ENCODE measurements around the gene BMPR1A. TPM values are rescaled to one million over a fixed set of nuclear protein-coding genes. Genes with fewer than 3 reads are reported as not detected.

Gene BMPR1A
- total RNA-seq, 3 donors from 2014 or later = 49.8 to 87.2 (median 57.4) TPM

DNA sequence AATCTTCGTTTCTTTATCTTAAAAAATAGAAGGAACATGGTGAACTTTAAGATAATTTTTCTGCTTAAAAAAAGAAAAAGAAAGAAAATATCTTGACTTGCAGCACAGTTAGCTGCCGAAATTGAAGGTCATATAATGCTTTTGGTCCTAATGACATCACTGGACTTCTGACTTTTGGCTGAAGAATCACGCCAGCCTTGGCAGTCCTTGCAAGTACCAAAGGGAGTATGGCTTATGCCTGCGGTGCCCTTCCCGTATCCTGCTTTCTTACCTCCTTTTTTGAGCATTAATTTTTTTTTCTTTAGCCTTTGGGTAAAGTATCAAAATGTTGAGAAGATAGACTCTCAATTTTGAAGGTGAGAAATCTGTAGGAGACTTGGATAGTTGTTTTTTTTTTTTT lies 7.0 kb downstream of the BMPR1A start:
- H3K27ac ChIP-seq = no peak overlapping the region
- TF ChIP-seq POLR2AphosphoS5 (IDR thresholded peaks at IDR 0.05) = no peak
- TF ChIP-seq POLR2A (IDR thresholded peaks at IDR 0.05) = no peak
- TF ChIP-seq, protein P1, sequence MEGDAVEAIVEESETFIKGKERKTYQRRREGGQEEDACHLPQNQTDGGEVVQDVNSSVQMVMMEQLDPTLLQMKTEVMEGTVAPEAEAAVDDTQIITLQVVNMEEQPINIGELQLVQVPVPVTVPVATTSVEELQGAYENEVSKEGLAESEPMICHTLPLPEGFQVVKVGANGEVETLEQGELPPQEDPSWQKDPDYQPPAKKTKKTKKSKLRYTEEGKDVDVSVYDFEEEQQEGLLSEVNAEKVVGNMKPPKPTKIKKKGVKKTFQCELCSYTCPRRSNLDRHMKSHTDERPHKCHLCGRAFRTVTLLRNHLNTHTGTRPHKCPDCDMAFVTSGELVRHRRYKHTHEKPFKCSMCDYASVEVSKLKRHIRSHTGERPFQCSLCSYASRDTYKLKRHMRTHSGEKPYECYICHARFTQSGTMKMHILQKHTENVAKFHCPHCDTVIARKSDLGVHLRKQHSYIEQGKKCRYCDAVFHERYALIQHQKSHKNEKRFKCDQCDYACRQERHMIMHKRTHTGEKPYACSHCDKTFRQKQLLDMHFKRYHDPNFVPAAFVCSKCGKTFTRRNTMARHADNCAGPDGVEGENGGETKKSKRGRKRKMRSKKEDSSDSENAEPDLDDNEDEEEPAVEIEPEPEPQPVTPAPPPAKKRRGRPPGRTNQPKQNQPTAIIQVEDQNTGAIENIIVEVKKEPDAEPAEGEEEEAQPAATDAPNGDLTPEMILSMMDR (IDR thresholded peaks at IDR 0.05) = no peak
- DNase-seq (ENCODE audit: low spot score in 2 of 2) = no peak
- H3K4me1 ChIP-seq = no peaks in the 10 kb centered on the region
- no peak overlapping the region for H3K4me3 ChIP-seq
- no peaks in the 10 kb centered on the region for H3K9me3 ChIP-seq
- intact Hi-C loops (cut with DNase I; ENCODE audit: low total_unique reads) = no loop called here
- H3K36me3 ChIP-seq = no peaks in the 10 kb centered on the region
- H3K27me3 ChIP-seq = no peaks in the 10 kb centered on the region

GRCh38 chr10:86765548-86765947 lies 9.1 kb downstream of the BMPR1A start:
- no peak overlapping the region for H3K27ac ChIP-seq
- H3K4me3 ChIP-seq = no peak overlapping the region
- no peak for DNase-seq (ENCODE audit: low spot score in 2 of 2)
- H3K9me3 ChIP-seq = no peaks in the 10 kb centered on the region
- no peaks in the 10 kb centered on the region for H3K36me3 ChIP-seq
- no peak for TF ChIP-seq POLR2AphosphoS5 (IDR thresholded peaks at IDR 0.05)
- TF ChIP-seq, protein P1 (IDR thresholded peaks at IDR 0.05) = no peak
- TF ChIP-seq POLR2A (IDR thresholded peaks at IDR 0.05) = no peak
- intact Hi-C loops (cut with DNase I; ENCODE audit: low total_unique reads) = no loop called here
- H3K27me3 ChIP-seq = no peaks in the 10 kb centered on the region
- H3K4me1 ChIP-seq = peaks cover 0 to 9% of the 10 kb centered on the region in 2 donors

- no peaks in the 10 kb centered on the region for H3K36me3 ChIP-seq
- no peak overlapping the region for H3K27ac ChIP-seq
- TF ChIP-seq POLR2AphosphoS5 (IDR thresholded peaks at IDR 0.05) = no peak
- no peak for TF ChIP-seq POLR2A (IDR thresholded peaks at IDR 0.05)
- TF ChIP-seq, protein P1 (IDR thresholded peaks at IDR 0.05) = no peak
- DNase-seq (ENCODE audit: low spot score in 2 of 2) = no peak
- intact Hi-C loops (cut with DNase I; ENCODE audit: low total_unique reads) = no loop called here
- no peak overlapping the region for H3K4me3 ChIP-seq
- H3K27me3 ChIP-seq = no peaks in the 10 kb centered on the region
- H3K4me1 ChIP-seq = peaks cover 0 to 9% of the 10 kb centered on the region in 2 donors
- no peaks in the 10 kb centered on the region for H3K9me3 ChIP-seq
Observed at GRCh38 chr10:86768412-86769062, 12.1 kb downstream of the BMPR1A start.

GRCh38 chr10:86769991-86770390 lies 13.6 kb downstream of the BMPR1A start:
- Histone ChIP-seq H3K36me3 (no peaks in the 10 kb centered on the region), H3K27ac (no peak overlapping the region), H3K4me3 (no peak overlapping the region), H3K27me3 (no peaks in the 10 kb centered on the region), H3K9me3 (no peaks in the 10 kb centered on the region), H3K4me1 (peaks cover 0 to 9% of the 10 kb centered on the region in 2 donors)
- intact Hi-C loops (cut with DNase I; ENCODE audit: low total_unique reads) = no loop called here
- DNase-seq (ENCODE audit: low spot score in 2 of 2) = no peak
- TF ChIP-seq POLR2A (IDR thresholded peaks at IDR 0.05) = no peak
- TF ChIP-seq POLR2AphosphoS5 (IDR thresholded peaks at IDR 0.05) = no peak
- TF ChIP-seq, protein P1 (IDR thresholded peaks at IDR 0.05) = no peak

DNA sequence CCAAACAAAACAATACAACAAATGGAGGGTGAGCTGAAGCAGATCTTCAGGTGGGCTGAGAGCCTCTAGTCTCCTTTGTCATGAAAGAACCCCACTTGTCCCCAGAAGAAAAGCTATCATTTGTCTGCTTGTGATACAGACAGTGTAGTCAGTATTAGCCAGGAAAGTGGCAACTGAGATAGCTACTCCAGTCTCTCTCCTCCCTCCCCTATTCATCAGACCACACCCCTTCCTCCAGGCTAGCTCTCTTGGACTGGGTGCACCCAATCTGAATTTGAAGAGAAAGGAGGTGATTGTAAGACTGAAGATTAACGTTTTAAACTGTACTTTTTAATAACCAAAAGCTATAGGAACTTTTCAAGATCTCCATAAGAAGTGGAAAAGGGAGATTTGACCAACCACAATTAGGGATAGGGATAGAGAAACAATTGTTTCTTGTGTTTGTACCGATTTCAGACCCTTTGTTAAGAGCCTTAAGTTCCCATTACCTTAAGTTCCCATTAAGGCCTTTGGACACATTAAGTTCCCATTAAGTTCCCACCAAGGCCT lies 14.1 kb downstream of the BMPR1A start:
- Histone ChIP-seq H3K27me3 (no peaks in the 10 kb centered on the region), H3K9me3 (no peaks in the 10 kb centered on the region), H3K4me1 (peaks cover 4 to 9% of the 10 kb centered on the region in 2 donors)

More for the DNA sequence above, 14.1 kb downstream of the BMPR1A start:
- H3K4me3 ChIP-seq = no peak overlapping the region
- DNase-seq (ENCODE audit: low spot score in 2 of 2) = no peak
- H3K36me3 ChIP-seq = no peaks in the 10 kb centered on the region
- no peak overlapping the region for H3K27ac ChIP-seq
- TF ChIP-seq, protein P1 (IDR thresholded peaks at IDR 0.05) = no peak
- TF ChIP-seq POLR2AphosphoS5 (IDR thresholded peaks at IDR 0.05) = no peak
- TF ChIP-seq POLR2A (IDR thresholded peaks at IDR 0.05) = no peak
- intact Hi-C loops (cut with DNase I; ENCODE audit: low total_unique reads) = no loop called here
